Stimulated activated CD4-positive, alpha-beta T cell treated with anti-CD3 and anti-CD28 coated beads, Interleukin-2, amount 100 ng/mL, for 48 hours (primary cell): Measurements from ENCODE around the gene IDE.

Experiments used
- DNase-seq, 2 donors: peaks; one replicate each; pipeline ENCODE4 v3.0.0-alpha.2; 2020

IDE gene

DNA sequence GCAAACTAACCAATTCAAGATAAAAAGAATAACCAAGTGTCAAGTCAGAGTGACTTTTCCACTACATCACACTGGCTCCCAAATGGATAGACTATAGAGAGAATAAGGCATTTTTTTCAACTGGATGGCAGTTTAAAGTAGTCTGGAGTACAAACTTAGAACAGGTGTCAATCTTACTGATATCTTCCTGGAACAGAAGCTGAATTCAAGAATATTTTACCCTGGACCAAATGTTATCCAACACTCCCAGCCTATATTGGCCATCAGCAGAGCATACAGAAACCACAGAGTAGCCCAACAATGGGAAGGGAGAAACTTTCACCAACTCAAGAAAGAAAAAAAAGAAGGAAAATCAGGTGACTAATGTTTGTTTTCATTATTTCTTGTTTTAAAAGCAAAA lies 11.5 kb downstream of the IDE start:
- DNase-seq, result no peak

DNA sequence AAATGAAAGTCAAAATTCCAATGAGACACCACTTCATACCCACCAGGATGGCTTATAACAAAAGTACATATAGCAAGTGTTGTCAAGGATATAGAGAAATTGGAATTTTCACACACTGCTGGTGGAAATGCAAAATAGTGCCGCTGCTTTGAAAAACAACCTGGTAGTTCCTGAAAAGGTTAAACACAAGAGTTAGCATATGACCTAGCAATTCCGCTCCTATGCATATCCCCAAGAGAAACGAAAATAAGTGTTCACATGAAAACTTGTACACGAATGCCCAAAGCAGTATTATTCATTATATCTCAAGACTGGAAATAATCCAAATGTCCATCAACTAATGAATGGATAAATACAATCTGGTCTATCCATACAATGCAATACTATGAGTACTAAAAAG lies 14.8 kb downstream of the IDE start:
- no peak for DNase-seq

- no peak for DNase-seq
Observed at GRCh38 chr10:92553959-92554358, 19.9 kb downstream of the IDE start.

DNA sequence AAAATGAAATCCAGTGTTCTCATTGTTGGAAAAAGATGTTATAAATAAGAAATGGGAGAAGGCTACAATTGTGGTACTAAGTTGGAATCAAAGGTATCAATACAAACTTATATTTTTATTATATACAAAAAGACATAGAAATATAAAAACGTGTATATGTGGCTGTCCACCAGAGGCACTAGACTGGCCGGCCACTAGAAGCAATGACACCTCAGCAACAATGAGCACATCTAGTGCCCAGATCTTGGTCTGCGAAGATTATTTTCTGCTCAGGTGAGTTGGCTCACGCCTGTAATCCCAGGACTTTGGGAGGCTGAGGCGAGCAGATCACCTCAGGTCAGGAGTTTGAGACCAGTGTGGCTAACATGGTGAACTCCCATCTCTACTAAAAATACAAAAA lies 21.6 kb downstream of the IDE start:
- no peak for DNase-seq

DNA sequence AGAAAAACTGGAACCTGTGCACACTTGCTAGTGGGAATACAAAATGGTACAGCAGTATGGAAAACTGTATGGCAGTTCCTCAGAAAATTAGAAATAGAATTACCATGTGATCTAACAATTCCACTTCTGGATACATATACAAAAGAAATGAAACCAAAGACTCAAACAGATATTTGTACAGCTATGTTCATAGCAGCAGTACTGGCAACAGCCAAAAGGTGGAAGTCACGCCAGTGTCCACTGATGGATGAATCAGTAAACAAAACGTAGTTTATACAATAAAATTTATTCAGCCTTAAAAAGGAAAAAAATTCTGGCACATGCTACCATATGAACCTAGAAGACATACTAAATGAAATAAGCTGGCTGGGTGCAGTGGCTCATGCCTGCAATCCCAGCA lies 23.0 kb downstream of the IDE start:
- DNase-seq, result no peak

DNA sequence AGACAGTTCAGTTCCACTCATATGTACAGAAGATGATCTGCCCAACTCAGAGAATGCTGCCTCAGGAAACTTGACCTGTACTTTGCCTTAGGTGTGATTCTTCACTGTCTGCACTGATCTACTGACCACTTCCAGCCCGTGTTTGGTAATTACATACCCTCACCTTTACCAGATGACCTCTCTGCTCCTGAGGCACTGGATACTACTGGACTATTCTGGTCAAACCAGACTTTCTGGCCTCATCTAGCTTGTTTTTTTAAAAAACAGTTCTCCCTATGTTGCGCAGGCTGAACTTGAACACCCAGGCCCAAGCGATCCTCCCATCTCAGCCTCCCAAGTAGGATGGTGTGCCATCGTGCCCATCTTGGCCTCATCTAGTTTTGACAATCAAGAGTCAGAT lies 26.2 kb downstream of the IDE start:
- no peak for DNase-seq

- no peak for DNase-seq
Observed at GRCh38 chr10:92545556-92545955, 28.3 kb downstream of the IDE start.

DNA sequence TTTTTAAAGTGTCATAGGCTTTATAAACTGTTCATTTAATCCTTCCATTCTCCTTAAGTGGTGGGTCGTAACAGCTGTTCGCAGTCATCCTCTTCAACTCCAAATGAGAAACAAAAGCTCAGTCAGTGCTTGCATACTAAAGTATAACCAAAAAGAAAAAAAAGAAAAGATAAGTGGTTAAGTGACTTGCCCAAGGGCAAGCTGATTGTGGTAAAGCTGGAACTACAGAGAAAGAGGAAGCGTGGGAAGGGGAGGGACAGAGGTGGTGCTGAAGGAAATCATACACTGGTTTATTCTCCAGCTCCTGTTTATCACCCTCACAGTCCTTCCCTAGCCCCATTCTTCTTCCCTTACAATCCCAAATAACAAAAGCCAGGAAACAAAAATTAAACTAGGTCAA lies 29.6 kb downstream of the IDE start:
- DNase-seq, result no peak

DNA sequence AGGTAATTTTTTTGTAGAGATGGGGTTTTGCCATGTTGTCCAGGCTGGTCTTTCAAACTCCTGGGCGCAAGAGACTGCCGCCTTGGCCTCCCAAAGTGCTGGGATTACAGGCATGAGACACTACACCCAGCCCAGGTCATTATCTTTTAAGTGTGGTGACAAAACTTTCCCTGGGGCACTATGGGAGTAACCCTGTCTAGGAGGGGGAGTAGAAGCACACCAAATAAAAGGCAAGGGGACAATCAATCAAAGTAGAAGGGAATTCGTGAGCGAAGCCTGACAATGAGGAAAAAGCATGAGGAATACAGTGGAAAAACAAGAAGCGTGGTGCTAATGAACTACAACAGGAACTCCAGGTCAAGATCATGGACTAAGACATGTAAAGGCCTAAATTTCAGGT lies 31.4 kb downstream of the IDE start:
- DNase-seq, result no peak

DNA sequence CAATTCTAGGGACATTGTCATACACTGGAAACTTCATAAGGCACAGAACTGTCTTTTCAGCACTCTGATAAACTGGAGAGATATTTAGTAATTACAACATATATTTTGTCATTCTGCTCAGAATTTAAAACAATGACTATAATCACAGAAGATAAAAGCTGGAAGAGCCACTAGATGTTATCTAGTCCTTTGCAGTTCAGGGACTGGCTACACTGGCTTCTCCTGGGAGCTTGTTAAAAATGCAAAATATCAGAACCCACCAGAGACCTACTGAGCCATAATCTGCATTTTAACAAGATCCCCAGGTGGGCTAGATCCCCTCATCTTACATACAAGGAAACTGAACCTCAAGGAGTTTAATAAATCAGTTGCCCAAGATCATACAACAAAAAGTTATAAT lies 32.3 kb downstream of the IDE start:
- DNase-seq, result no peak

DNA sequence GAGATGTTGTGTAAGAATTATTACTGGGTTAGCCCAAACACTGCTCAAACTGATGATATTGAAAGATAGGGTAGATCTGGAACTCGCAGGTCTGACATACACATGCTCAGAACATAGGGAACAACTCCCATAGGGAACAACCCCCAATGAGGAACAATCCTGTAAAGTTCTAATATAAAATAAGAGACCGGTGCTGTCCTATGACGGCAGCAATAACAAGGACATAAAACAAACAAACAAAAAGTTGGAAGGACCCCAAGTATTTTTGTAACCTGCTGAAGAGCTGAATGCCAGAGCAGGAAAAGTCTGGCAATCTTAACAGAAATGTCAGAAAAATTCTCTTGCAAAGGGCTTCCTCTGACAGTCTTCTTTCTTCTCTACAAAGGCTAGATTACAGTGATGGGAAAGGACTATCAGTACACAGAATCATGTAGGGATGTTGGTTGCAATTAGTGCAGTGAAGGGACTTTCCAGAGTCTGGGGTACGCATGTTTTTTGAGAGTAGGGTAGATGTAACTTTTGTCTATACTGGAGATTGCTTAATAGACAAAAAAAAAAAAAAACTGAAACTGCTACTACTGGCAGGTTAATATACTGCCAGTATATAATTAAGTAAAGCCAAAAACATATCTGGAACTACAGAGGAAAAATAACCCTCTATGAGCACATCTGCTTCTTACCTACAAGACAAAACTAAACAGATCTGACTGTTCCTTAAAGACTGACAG lies 35.5 kb downstream of the IDE start:
- no peak for DNase-seq

- DNase-seq, result no peak
Observed at GRCh38 chr10:92530891-92531535, 42.9 kb downstream of the IDE start.

- DNase-seq, result no peak
Observed at GRCh38 chr10:92530421-92530820, 43.5 kb downstream of the IDE start.

DNA sequence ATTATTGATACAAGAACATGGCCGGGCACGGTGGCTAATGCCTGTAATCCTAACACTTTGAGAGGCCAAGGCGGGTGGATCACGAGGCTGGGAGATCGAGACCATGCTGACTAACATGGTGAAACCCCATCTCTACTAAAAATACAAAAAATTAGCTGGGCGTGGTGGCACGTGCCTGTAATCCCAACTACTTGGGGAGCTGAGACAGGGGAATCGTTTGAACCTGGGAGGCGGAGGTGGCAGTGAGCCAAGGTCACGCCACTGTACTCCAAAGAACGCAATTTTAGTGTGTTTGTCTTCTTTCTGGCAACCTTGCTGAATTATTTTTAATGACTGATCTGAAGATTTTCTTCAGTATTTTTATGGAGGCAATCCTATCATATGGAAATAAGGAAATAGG lies 46.2 kb downstream of the IDE start:
- no peak for DNase-seq

DNA sequence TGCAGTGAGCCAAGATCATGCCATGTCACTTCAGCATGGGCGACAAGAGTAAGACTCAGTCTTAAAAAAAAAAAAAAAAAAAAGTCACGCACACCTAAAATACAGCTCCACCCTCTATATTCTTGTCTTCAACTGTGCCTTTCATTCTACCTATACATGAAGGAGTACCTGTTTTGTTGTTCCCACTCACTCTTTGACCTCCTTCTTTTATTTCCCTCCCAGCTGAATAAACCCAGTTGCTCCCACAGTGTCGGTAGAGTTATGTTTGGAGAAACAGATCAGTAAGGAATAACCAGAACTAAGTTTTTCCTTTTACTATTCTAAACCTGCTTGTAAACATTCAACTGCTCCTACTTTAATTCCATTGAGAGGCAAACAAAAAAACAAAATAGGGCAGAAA lies 50.3 kb downstream of the IDE start:
- DNase-seq, result no peak

DNA sequence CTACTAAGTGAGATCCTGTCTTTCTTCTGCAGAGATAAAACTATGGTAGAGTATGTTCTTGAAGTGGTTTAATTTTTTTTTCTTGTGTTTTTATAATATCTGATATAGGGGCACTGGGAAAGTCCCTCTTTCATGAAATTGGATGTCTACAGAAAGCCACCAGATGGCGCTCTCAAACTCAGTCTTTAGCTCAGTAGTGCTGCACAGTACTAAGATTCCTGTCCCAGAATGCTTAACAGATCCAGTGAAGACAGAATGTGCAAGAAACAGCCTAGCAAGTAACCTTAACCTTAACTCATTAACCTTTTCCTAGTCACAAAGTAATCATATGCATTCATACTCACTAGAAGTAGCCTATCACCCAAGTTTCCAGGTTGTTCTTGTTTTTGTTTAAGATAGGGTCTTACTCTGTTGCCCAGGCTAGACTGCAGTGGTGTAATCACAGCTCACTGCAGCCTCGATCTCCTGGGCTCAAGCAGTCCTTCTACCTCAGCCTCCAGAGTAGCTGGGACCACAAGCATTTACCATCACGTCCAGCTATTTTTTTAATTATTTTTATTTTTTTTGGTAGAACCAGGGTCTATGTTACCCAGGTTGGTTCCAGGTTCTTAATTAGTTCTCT lies 56.7 kb downstream of the IDE start:
- DNase-seq, result peak; percentile 59 to 63

GRCh38 chr10:92508866-92509265 lies 65.0 kb downstream of the IDE start:
- DNase-seq, result no peak

GRCh38 chr10:92506336-92506735 lies 67.6 kb downstream of the IDE start:
- no peak for DNase-seq

DNA sequence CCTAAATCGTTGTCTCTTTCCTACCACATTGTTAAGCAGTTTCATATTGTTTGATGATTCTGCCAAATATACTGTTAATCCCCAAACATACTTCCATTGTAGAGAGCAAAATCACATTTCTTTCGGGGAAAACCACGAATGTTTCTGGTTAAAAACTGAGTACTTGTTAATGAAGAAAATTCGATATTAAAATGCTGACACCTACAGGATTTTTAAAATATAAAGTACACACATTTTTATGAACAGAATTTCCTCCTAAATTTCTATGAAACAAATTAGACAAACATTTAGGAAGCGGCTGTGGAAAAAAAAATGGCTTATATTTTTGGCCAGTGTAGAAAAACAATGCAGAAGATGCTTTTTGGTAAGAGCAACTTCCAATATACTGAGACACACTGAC lies 68.8 kb downstream of the IDE start:
- DNase-seq, result no peak

DNA sequence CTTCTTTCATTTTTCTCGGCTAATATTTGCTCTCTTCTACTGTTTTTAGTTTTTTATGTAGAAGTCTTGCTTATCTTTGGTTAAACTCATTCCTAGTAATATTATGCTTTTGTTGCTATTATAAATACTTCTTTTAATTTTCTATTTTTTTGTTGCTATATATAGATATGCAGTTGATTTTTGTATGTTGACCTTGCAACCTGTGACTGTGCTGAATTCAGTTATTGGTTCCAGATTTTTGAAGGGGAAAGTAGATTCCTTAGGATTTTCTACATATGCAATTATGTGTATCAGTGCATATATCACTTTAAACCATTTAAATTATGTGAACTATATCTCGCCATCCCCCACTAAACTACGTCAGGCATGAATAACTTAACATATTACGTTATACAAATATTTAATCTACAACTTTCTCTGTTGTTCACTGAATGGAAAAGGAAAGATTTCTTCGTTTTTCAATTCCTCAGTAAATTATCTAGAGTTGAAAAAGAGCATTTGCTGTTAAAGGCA lies 71.5 kb downstream of the IDE start:
- no peak for DNase-seq

DNA sequence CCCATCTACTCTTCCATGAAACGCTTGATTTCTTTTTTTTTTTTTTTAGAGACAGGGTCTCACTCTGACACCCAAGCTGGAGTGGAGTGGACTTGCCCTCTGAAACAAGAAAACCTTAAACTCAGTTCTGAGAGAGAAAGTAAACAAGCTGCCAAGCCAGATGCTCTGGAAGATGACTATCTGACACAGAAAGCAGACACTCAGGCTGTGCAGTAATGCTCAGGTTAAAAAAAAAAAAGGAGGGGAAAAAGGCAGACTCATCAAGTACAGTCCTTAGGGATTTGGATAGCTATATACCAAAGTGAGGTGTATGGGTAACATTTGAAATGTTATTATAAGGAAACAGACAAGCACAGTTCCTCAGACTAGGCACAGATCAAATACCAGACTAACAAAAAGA lies 80.5 kb downstream of the IDE start:
- DNase-seq, result no peak

GRCh38 chr10:92492748-92493240 lies 81.1 kb downstream of the IDE start:
- DNase-seq, result no peak

DNA sequence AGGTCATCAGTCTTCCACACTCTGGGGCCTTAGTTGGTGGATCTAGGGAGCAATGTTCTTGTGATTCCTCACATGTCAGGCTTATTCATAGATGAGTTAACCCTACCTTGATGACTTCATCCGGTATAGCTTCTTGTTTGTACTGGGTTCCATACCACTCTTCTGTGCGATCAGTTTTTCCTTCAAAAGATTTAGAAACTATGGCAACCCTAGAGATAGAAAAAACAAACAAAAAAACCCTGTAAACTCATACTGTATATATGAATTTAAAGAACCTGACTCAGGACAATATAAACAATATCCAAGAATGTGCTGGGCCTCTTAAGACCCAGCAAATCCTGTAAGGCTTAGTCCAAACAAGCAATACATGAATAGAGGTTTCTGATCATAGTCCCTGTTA lies 83.5 kb downstream of the IDE start:
- no peak for DNase-seq

DNA sequence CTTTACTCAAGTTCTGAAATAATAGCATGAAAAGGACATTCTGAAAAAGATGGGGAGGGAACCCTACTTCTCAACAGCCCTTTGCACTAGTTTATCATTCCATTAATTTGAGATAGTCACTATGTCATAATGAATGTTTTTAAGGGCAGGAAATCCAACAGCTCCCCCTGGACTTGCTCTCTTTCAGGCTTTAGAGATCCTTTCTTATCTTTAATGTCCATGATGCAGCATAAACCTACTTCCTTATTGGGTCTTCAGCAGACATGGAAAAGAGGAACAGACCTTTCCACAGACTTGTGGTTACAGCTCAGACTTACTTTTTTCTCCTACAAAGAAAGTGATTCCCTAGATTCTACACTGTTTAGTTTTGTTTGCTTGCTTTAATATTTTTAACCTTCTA lies 87.3 kb downstream of the IDE start:
- no peak for DNase-seq
